Stimulated activated CD8-positive, alpha-beta memory T cell treated with anti-CD3 and anti-CD28 coated beads, Interleukin-2, amount 100 ng/mL, for 48 hours (primary cell): Measurements from ENCODE around the gene ARL2BP.

ENCODE experiments used
- DNase-seq, 2 donors: peaks; one replicate each; pipeline ENCODE4 v3.0.0-alpha.2; 2020; ENCODE audit warnings: low read depth in 2 of 2

Gene ARL2BP

DNA sequence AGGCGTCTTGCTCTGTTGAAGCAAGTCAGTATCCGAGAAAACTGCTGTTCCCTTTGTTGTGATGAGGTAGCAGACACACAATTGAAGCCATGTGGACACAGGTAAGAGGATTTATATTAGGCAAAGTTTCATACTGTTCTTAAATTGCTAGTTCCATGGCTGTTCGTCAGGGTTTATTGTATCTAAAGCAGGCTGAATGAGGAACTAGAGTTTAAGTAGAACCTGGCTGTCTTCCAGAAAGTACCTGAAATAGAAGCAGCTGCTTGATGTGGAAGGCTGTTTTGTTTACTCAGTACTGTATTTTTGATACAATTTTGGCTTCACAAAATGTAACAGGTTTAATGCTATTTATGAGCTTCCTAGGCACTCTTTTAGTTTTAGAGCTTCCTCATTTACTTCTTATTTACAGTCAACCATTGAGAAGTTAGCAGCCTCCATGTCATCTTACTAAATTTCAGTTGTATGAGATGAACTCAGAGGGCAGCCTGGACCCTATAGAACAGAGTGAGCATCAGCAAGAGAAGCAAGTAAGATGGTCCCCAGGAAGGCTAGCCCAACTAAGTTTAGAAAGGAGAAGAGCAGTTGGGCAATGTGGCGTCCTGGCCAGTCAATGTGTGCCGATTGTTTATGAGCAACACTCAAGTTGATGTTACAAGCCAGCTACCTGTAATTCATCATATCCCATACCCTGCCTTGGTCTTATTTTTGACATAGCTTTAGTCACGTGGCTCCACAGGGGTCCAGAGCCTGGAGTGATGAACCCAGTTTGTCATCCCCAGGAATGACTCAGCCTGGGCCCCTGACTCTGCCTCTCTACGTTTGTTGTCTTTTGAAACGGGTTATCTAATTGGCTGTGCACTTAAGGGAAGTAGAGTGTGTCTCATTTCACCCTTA lies 9.7 kb upstream of the ARL2BP start:
- DNase-seq = peak in 1 of 2 donors; percentile 40

DNA sequence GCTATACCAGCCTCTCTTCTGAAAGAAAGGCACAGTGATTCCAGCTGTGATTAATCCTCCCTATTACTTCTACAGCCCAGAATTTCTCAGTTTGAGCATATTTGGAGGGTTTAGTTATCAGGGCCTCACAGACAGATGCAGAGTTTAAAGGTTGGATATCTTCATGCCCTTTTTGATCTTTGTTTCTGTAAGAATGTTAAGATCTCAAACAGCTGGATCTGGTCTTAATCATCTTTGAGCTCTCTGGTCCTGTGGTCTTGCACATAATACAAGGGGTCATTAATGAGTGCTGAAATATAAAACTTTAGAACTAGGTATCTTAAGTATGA lies 9.1 kb upstream of the ARL2BP start:
- no peak for DNase-seq

DNA sequence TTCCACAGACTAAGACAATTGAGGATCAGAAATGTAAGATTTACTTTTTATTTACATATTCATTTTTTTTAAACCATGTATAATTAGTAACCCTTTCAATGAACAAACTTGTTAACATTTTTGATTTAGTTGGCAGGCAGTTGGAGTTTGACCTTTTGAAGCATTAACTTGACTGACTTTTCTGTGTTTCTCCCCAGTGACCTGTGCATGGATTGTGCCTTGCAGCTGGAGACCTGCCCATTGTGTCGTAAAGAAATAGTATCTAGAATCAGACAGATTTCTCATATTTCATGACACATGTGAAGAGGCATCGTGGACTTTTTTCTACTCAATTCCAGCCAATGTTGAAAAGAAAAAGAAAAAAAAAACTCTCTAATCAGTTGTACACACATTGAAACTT lies 6.4 kb upstream of the ARL2BP start:
- DNase-seq = no peak

DNA sequence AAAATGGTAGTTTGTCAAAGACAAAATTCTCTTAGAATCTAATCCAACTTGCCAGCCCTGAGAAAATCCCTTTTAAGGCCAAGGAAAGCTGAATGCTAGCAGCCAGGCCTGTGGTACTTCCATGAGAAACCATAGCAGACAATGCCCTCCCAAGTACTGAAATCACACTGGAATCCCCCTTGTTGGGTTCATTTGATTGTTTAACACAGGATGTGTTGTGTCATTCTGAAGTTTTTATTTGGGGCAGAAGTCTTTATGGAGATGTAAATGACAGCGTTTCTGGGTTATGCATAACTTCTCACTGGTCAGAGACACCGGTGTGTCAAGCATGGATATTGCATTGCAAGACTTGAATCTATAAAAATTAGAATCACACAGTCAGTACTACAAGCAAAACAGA lies 6.0 kb upstream of the ARL2BP start:
- no peak for DNase-seq

DNA sequence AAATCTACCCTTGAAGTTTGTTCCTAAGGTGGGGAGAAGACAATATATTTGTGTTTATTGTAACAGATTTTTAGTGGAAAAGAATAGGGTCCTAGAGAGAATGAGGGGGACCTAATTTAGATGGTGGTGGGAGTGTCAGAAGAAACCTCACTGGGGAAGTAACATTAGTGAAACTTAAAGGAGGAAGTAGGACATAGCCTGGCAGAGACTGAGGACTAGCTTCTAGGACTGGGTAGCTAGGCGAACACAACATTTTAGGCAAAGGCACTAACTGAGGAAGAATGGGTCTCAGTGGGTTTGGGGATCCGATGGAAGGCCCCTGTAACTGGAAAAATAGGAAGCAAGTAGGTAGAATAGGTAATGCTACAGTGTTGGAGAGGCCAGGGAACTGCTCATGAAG lies 4.2 kb upstream of the ARL2BP start:
- DNase-seq = no peak

DNA sequence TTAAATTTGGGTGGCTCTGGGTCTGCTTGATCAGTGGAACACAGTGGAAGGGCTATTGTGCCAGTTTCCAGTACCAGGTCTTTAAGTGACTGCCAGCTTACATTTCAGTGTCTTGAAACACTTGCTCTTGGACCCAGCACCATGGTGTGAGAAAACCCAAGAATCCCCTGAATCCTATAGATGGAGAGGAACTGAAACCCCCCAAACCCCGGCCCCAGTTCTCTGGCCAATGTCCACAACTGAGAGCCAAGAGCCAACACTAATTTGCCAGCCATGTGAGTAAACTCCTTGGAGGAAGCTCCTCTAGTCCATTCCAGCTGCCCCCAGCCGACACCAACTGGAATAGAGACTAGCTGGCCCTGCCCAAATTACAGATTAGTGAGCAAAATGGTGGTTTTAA lies 2.4 kb upstream of the ARL2BP start:
- DNase-seq = no peak

DNA sequence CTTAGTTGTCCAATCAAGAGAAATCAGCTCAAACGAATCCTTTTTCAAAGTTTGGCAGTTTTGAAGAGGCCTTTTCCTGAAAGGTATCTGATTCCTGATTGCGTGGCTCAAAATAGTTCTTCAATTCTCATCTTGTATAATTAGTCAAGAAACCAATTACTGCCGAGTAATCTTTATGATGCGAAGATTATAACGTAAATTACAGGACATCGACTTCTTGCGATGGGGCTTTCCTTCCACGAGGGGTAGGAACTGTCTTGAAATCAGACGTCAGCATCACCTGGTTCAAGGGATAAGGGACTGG lies 644 bp upstream of the ARL2BP start:
- no peak for DNase-seq

DNA sequence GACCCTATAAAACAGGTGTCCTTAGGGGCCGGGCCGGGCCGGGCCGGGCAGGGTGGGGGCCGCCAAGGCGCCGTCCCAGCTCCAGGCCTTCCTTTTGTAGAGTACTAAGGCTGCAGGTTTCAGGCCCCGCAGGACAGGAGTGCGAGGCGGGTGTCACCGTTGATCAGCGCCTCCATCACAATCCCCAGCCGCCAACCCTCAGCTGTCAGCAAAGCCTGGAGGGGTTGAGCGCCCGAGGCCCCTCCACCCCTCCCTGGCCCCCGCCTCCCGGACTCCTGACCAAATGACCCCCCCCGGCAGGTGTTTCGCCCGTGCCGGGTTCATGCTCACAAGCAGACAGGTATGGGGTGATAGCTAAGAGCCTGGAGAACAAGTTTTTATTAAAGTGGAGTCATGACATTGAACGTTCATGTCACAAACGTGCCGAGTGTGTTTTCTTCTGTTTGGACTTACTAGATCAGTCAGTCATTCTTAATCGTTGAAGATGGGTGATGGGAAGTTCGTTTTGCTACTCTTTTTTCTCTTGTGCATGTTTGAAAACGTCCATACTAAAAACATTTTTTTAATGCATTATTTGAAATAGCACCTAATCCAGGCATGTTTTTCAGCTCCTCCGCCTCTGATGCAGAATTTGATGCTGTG lies 534 bp downstream of the ARL2BP start:
- DNase-seq = peak in 1 of 2 donors; percentile 10

DNA sequence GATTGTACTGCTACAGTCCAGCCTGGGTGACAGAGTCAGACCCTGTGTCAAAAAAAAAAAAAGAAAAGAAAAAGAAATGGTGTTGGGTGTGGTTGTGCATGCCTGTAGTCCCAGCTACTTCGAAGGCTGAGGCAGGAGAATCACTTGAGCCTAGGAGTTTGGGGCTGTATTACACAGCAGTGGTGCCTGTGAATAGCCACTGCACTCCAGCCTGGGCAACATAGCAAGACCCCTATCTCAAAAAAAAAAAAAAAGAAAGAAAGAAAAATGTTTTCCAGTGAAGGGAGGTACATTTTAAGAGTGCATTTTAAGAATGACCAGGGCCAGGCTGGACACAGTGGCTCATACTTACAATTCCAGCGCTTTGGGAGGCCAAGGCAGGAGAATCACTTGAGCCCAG lies 6.3 kb downstream of the ARL2BP start:
- DNase-seq = no peak

DNA sequence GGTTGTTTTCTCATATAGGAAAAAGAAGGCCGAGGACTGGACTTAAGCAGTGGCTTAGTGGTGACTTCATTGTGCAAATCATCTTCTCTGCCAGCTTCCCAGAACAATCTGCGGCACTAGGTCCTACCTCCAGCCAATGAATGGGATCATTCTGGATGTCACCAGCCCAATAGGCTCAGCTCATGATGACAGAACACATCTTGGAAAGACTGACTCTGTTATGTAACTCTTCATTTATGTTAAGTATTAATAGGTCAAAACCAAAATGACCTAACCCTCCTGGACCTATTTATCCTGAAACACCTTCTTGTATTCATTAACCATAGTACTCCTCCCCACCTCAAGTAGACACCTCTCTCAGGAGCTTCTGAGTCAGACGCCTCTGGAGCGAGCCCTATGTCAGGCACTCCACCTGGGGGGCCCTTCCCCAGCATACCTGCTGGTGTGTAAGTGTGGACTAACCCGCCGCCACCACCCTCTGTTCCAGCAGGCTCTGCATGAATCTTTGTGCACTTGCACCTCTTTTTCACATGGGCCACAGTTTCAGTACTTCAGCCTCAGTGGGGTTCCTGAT lies 7.2 kb downstream of the ARL2BP start:
- no peak for DNase-seq

DNA sequence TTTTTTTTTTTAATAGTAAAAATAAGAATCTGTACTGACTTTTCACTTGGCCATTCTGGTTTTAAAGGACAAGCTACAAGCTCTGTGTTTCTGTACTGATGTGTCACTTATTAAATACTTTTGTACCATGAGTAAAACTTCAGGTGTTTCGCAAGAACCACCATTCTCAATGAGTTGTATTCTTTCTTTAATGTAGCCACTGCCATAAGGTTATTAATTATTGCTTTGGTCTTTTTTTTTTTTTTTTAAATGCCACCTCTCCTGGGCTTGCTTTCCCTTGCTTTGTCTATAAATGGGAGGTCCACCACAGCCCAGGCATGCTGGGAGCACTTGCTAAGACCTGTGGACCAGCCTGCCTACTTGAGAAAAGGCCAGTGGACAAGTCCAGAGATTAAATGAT lies 8.4 kb downstream of the ARL2BP start:
- DNase-seq = no peak

DNA sequence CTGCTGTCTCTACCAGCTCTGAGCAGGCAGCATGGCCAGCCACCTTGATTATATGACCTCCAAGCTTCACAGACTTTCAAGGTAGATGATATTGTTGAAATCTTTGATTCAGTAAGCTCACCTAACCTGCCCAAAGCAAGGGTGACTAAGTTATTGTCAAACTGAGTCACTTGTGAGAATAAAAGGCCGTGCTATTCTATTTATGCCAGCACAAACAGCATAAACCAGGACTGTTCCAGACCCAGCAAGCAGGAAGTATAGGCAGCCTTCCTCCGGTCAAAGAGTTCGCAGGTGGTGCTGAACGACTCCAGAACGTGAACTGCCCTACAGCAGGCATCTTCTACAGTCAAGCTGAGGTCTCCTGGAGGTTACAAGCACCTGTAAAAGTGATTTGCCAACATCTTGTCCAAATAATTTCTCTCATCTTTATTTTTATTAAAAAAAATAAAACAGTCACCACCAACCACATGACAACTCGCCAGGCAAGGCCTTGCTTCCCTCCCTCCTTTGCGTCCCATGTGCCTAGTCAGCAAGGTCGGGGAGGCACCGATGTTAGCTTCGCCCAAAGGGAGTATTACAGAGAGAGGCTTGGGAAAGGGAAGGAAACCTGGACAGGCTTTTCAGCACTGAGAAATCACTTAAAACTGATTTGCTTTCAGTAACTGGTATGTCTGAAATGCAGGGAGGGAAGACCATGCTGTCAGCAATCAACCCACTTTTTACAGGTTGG lies 10.8 kb downstream of the ARL2BP start:
- no peak for DNase-seq

DNA sequence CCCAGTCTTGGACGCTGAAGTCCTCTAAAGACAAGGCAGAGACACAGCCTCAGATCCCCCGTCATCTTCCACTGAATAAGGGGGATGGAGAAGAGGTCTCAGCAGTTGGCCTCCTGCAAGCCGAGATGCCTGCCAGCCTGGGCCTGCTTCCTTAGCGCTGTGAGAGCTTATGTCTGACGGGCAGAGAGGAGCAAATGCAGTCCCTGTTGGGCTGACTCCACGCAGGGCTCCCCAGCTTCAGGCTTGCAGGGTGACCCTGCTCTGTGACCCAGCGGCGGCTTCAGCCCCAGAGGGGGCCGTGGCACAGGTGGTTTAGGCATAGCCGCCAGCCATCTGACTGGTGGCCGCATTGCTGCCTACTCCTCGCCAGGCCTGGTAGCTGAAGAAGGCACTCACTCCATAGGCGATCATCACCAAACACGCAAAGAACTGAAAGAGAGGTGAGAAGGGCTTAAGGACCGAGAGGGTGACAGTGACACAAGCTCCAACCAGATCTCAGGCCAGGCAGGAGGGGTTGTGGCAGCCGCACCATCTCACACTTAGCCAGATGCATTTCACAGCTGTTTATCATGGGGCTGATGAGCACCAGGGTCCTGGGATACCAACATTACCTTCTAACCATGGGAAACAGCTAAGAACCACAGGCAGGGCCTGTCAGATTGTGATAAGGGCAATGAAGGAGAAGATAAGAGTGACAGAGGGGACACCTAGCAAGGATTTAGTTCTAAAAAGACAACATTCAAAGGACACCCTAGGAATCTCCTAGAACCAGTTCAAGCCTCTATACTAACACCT lies 11.7 kb downstream of the ARL2BP start:
- DNase-seq = no peak

DNA sequence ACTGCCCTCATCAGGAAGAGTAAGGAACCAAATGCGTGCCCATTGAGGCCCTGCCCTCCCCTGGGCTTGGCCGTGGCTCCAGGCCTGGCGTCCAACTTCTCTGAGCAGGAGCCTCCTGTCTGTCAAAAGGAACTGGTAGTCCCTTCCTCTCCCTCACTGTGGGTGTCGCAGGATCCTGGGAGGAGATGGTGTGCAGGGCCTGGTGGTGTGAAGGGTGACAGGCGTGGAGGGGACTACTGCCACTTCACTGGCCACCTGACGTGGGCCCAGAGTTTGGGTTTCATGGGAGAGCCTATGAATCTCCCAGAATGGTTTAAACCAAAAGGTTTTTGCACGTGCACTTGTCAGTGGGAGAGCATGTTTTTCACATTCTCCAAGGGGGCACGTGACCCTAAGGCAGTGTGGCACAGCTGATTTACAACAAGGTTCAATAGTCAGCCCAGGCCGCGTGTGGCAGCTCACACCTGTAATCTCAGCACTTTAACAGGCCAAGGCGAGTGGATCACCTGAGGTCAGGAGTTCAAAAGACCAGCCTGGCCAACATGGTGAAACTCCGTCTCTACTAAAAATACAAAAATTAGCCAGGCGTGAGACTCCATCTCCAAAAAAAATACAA lies 12.5 kb downstream of the ARL2BP start:
- DNase-seq = no peak

DNA sequence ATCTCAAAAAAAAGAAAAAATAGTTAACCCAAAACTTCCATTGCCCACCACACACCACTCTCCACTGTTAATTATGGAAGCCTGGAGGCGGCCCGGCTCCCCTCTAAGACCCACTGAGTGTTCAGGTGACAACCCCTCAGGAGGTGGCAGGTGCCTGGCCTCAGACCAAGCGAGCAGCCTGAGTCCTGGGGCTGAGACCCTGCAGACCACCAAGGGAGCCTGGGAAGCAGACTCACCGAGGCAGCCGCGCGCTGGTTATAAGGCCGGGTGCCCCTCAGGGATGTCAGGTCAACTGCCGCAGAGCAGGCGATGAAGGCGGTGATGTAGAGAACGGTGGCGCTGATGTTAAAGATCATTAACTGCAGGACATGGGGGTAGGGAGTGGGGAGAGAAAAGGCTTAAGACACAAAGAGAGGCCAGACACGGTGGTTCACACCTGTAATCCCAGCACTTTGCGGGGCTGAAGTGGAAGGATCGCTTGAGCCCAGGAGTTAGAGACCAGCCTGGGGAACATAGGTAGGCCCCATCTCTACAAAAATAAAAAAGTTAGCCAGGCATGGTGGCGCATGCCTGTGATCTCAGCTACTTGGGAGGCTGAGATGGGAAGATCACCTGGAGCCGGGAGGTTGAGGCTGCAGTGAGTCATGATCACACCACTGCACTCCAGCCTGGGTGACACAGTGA lies 13.3 kb downstream of the ARL2BP start:
- no peak for DNase-seq

DNA sequence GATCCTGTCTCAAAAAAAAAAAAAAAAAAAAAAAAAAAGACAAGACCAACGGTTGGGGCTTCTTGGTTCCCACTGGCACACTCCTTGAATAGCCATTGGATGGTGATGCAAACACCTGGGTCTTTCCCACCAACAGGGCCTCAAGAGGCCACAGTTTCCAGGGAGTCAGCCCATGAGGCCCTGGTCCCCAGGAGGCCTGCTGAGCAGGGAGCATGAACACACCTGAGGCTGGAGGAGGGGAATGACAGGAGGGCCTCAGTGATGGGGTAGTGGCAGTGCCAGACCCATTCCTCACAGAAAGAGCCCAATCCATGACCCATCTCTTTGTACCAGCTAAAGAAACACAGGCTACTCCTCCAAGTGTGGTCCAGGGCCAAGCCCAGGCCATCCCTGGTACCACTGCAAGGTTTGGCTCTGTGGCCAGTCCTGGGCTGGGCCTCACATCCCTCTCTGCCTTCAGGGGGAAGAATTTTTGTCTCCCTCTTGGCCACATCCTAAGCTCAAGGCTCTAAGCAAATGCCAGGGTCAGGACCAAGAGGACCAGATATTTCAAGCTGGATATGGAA lies 13.9 kb downstream of the ARL2BP start:
- DNase-seq = no peak

DNA sequence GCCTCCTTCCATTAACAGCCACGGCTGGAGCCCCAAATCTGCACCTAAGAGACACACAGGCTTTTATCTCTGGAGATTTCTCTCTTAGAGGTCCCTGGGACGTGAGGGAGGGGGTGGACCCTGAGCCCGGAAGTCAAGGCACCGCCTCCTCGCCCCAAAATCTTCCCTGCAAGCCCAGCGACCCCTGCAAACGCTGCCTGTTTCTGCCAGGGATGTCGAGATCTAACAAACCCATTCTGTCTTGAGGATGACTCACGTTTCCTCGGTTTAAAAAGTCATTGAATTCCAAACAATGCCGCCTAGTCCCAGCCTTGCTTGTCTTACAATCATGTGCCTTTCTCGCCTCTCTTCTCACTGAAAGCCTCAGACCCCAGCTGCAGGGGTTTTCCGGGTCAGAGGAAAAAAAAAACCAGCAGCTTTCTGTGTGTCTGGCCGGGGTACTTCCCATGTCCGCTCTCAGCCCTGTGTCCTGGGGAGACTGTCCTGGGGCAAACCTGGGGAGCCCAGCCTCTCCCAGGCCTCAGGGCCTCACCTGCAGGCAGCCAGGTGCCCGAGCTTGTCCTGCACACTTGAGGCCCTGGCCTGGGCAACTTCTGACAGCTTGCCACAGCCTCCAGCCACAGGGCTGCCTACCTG lies 15.4 kb downstream of the ARL2BP start:
- peak in 1 of 2 donors; percentile 8 for DNase-seq

DNA sequence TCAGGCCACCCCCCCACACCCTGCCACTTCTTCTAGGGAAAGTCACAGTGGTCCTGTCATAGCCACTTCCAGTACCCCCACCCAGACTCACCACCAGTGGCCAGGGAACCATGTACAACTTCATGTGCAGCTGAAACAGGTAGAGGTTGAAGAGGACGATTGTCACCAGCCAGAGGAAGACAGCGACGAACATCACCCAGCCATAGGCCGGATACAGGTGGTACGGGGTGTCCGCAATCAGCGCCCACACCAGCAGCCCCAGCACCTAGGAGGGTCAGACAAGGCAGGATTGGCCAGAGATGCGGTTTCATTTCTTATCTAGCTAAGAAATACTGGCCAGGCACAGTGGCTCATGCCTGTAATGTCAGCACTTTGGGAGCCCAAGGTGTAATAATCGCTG lies 16.7 kb downstream of the ARL2BP start:
- no peak for DNase-seq

DNA sequence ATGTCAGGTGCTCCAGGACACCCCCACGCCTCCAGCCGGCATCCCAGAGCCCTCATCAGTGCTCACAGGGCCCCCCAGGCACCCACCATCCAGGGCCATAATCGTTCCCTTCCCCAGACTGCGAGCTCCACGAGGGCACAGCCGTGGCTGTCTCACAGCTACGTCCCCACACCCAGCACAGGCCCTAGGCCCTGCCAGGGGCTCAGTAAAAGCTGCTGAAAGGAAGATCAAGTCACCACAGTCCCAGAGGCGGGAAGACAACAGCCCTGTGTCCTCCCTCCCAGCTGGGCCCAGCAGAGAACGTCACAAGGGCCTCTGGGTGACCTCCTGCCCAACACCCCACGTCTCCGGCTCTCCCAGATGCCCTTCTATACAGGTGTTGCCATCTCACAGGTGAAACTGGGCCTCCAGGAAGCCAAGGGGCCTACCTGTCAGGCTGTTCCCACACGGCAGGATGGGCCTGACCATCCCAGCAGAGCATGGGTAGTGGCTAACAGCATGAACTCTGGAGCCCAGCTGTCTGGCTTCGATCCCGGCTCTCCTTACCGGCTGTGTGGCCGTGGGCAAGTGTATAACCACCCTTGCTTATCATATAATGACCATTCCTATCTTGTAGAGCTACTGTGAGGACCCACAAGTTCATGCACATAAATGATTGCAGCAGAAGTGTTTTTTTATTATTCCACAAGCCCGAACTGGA lies 17.9 kb downstream of the ARL2BP start:
- no peak for DNase-seq
